DMS 273 (cell line): ENCODE data around the gene EBF4.

Experiments
- DNase-seq: peaks from one replicate; lab custom pipeline; 2025; ENCODE audit not compliant: unreplicated experiment; lab: John Stamatoyannopoulos, UW

EBF4 gene

GRCh38 chr20:2699775-2700413 lies 7.3 kb downstream of the EBF4 start:
- no peak for DNase-seq

- DNase-seq = no peak
Observed at GRCh38 chr20:2700913-2701620, 8.5 kb downstream of the EBF4 start.

GRCh38 chr20:2701671-2702081 lies 9.1 kb downstream of the EBF4 start:
- DNase-seq = no peak

GRCh38 chr20:2703716-2704475 lies 11.3 kb downstream of the EBF4 start:
- DNase-seq = no peak

GRCh38 chr20:2705931-2706645 lies 13.5 kb downstream of the EBF4 start:
- DNase-seq = no peak

- no peak for DNase-seq
Observed at GRCh38 chr20:2706688-2707352, 14.2 kb downstream of the EBF4 start.

GRCh38 chr20:2707353-2708072 lies 14.9 kb downstream of the EBF4 start:
- DNase-seq = no peak

GRCh38 chr20:2708073-2708415 lies 15.5 kb downstream of the EBF4 start:
- DNase-seq = no peak

GRCh38 chr20:2708665-2709064 lies 16.1 kb downstream of the EBF4 start:
- no peak for DNase-seq

GRCh38 chr20:2709205-2709981 lies 16.8 kb downstream of the EBF4 start:
- no peak for DNase-seq

GRCh38 chr20:2713285-2713684 lies 20.7 kb downstream of the EBF4 start:
- peak; percentile 55 for DNase-seq

- DNase-seq = no peak
Observed at GRCh38 chr20:2729251-2729713, 36.7 kb downstream of the EBF4 start.

GRCh38 chr20:2729791-2730190 lies 37.2 kb downstream of the EBF4 start:
- DNase-seq = no peak

- no peak for DNase-seq
Observed at GRCh38 chr20:2734899-2735298, 42.3 kb downstream of the EBF4 start.

GRCh38 chr20:2736441-2736840 lies 43.9 kb downstream of the EBF4 start:
- no peak for DNase-seq

- DNase-seq = peak; percentile 87
Observed at GRCh38 chr20:2738331-2739041, 45.9 kb downstream of the EBF4 start.

GRCh38 chr20:2739042-2739398 lies 46.4 kb downstream of the EBF4 start:
- no peak for DNase-seq

- DNase-seq = no peak
Observed at GRCh38 chr20:2740702-2741101, 48.1 kb downstream of the EBF4 start.

GRCh38 chr20:2741463-2741862 lies 48.9 kb downstream of the EBF4 start:
- DNase-seq = no peak
